ENCODE measurements around the gene CHCHD3.

The CHCHD3 gene

GRCh38 chr7:132782777-132783640 is 298.9 kb downstream of the CHCHD3 start:
- H3K9ac ChIP-seq (ENCODE audit: low read length): no peak overlapping the region
- H3K36me3 ChIP-seq (ENCODE audit: control insufficient read depth, insufficient read depth, low read length): no peaks in the 10 kb centered on the region
- H3K27me3 ChIP-seq (ENCODE audit: control insufficient read depth, insufficient read depth, low read length): no peaks in the 10 kb centered on the region
- H3K4me1 ChIP-seq (ENCODE audit: control insufficient read depth, insufficient read depth, low read length): no peaks in the 10 kb centered on the region
- no peaks in the 10 kb centered on the region for H3K9me3 ChIP-seq (ENCODE audit: control insufficient read depth, low read length)
- no peak overlapping the region for H3K4me3 ChIP-seq (ENCODE audit: low read length)

- no peaks in the 10 kb centered on the region for H3K36me3 ChIP-seq (ENCODE audit: control insufficient read depth, insufficient read depth, low read length)
- H3K27me3 ChIP-seq (ENCODE audit: control insufficient read depth, insufficient read depth, low read length): no peaks in the 10 kb centered on the region
- no peak overlapping the region for H3K4me3 ChIP-seq (ENCODE audit: low read length)
- no peaks in the 10 kb centered on the region for H3K4me1 ChIP-seq (ENCODE audit: control insufficient read depth, insufficient read depth, low read length)
- H3K9me3 ChIP-seq (ENCODE audit: control insufficient read depth, low read length): no peaks in the 10 kb centered on the region
- H3K9ac ChIP-seq (ENCODE audit: low read length): no peak overlapping the region
Measured at GRCh38 chr7:132780822-132781221, 301.1 kb downstream of the CHCHD3 start.

- Histone ChIP-seq H3K27me3 (ENCODE audit: control insufficient read depth, insufficient read depth, low read length) (no peaks in the 10 kb centered on the region), H3K9me3 (ENCODE audit: control insufficient read depth, low read length) (no peaks in the 10 kb centered on the region), H3K4me3 (ENCODE audit: low read length) (no peak overlapping the region), H3K4me1 (ENCODE audit: control insufficient read depth, insufficient read depth, low read length) (no peaks in the 10 kb centered on the region), H3K9ac (ENCODE audit: low read length) (no peak overlapping the region), H3K36me3 (ENCODE audit: control insufficient read depth, insufficient read depth, low read length) (no peaks in the 10 kb centered on the region)
Measured at GRCh38 chr7:132779164-132779563, 302.7 kb downstream of the CHCHD3 start.

- Histone ChIP-seq H3K27me3 (ENCODE audit: control insufficient read depth, insufficient read depth, low read length) (no peaks in the 10 kb centered on the region), H3K4me1 (ENCODE audit: control insufficient read depth, insufficient read depth, low read length) (no peaks in the 10 kb centered on the region), H3K36me3 (ENCODE audit: control insufficient read depth, insufficient read depth, low read length) (no peaks in the 10 kb centered on the region), H3K4me3 (ENCODE audit: low read length) (no peak overlapping the region), H3K9ac (ENCODE audit: low read length) (no peak overlapping the region), H3K9me3 (ENCODE audit: control insufficient read depth, low read length) (no peaks in the 10 kb centered on the region)
Measured at GRCh38 chr7:132778761-132779160, 303.1 kb downstream of the CHCHD3 start.

GRCh38 chr7:132777956-132778355 is 303.9 kb downstream of the CHCHD3 start:
- H3K36me3 ChIP-seq (ENCODE audit: control insufficient read depth, insufficient read depth, low read length): no peaks in the 10 kb centered on the region
- no peak overlapping the region for H3K4me3 ChIP-seq (ENCODE audit: low read length)
- H3K27me3 ChIP-seq (ENCODE audit: control insufficient read depth, insufficient read depth, low read length): no peaks in the 10 kb centered on the region
- no peak overlapping the region for H3K9ac ChIP-seq (ENCODE audit: low read length)
- no peaks in the 10 kb centered on the region for H3K9me3 ChIP-seq (ENCODE audit: control insufficient read depth, low read length)
- H3K4me1 ChIP-seq (ENCODE audit: control insufficient read depth, insufficient read depth, low read length): no peaks in the 10 kb centered on the region

GRCh38 chr7:132777414-132777813 is 304.5 kb downstream of the CHCHD3 start:
- no peaks in the 10 kb centered on the region for H3K27me3 ChIP-seq (ENCODE audit: control insufficient read depth, insufficient read depth, low read length)
- H3K4me1 ChIP-seq (ENCODE audit: control insufficient read depth, insufficient read depth, low read length): no peaks in the 10 kb centered on the region
- no peaks in the 10 kb centered on the region for H3K9me3 ChIP-seq (ENCODE audit: control insufficient read depth, low read length)
- H3K36me3 ChIP-seq (ENCODE audit: control insufficient read depth, insufficient read depth, low read length): no peaks in the 10 kb centered on the region
- no peak overlapping the region for H3K4me3 ChIP-seq (ENCODE audit: low read length)
- H3K9ac ChIP-seq (ENCODE audit: low read length): no peak overlapping the region

- H3K36me3 ChIP-seq (ENCODE audit: control insufficient read depth, insufficient read depth, low read length): no peaks in the 10 kb centered on the region
- H3K27me3 ChIP-seq (ENCODE audit: control insufficient read depth, insufficient read depth, low read length): no peaks in the 10 kb centered on the region
- no peaks in the 10 kb centered on the region for H3K9me3 ChIP-seq (ENCODE audit: control insufficient read depth, low read length)
- H3K4me3 ChIP-seq (ENCODE audit: low read length): no peak overlapping the region
- no peak overlapping the region for H3K9ac ChIP-seq (ENCODE audit: low read length)
- H3K4me1 ChIP-seq (ENCODE audit: control insufficient read depth, insufficient read depth, low read length): no peaks in the 10 kb centered on the region
Measured at GRCh38 chr7:132776048-132776620, 305.8 kb downstream of the CHCHD3 start.

GRCh38 chr7:132773527-132773956 is 308.3 kb downstream of the CHCHD3 start:
- no peak overlapping the region for H3K9ac ChIP-seq (ENCODE audit: low read length)
- no peaks in the 10 kb centered on the region for H3K4me1 ChIP-seq (ENCODE audit: control insufficient read depth, insufficient read depth, low read length)
- H3K27me3 ChIP-seq (ENCODE audit: control insufficient read depth, insufficient read depth, low read length): no peaks in the 10 kb centered on the region
- H3K36me3 ChIP-seq (ENCODE audit: control insufficient read depth, insufficient read depth, low read length): no peaks in the 10 kb centered on the region
- H3K9me3 ChIP-seq (ENCODE audit: control insufficient read depth, low read length): no peaks in the 10 kb centered on the region
- H3K4me3 ChIP-seq (ENCODE audit: low read length): no peak overlapping the region

GRCh38 chr7:132771301-132771730 is 310.6 kb downstream of the CHCHD3 start:
- H3K4me1 ChIP-seq (ENCODE audit: control insufficient read depth, insufficient read depth, low read length): no peaks in the 10 kb centered on the region
- H3K9ac ChIP-seq (ENCODE audit: low read length): no peak overlapping the region
- no peaks in the 10 kb centered on the region for H3K36me3 ChIP-seq (ENCODE audit: control insufficient read depth, insufficient read depth, low read length)
- no peak overlapping the region for H3K4me3 ChIP-seq (ENCODE audit: low read length)
- H3K9me3 ChIP-seq (ENCODE audit: control insufficient read depth, low read length): no peaks in the 10 kb centered on the region
- no peaks in the 10 kb centered on the region for H3K27me3 ChIP-seq (ENCODE audit: control insufficient read depth, insufficient read depth, low read length)

- no peaks in the 10 kb centered on the region for H3K36me3 ChIP-seq (ENCODE audit: control insufficient read depth, insufficient read depth, low read length)
- no peak overlapping the region for H3K4me3 ChIP-seq (ENCODE audit: low read length)
- no peak overlapping the region for H3K9ac ChIP-seq (ENCODE audit: low read length)
- H3K4me1 ChIP-seq (ENCODE audit: control insufficient read depth, insufficient read depth, low read length): no peaks in the 10 kb centered on the region
- no peaks in the 10 kb centered on the region for H3K27me3 ChIP-seq (ENCODE audit: control insufficient read depth, insufficient read depth, low read length)
- no peaks in the 10 kb centered on the region for H3K9me3 ChIP-seq (ENCODE audit: control insufficient read depth, low read length)
Measured at GRCh38 chr7:132770055-132770454, 311.8 kb downstream of the CHCHD3 start.

GRCh38 chr7:132769280-132769679 is 312.6 kb downstream of the CHCHD3 start:
- Histone ChIP-seq H3K27me3 (ENCODE audit: control insufficient read depth, insufficient read depth, low read length) (no peaks in the 10 kb centered on the region), H3K9ac (ENCODE audit: low read length) (no peak overlapping the region), H3K36me3 (ENCODE audit: control insufficient read depth, insufficient read depth, low read length) (no peaks in the 10 kb centered on the region), H3K9me3 (ENCODE audit: control insufficient read depth, low read length) (no peaks in the 10 kb centered on the region), H3K4me1 (ENCODE audit: control insufficient read depth, insufficient read depth, low read length) (no peaks in the 10 kb centered on the region), H3K4me3 (ENCODE audit: low read length) (no peak overlapping the region)

GRCh38 chr7:132768099-132768498 is 313.8 kb downstream of the CHCHD3 start:
- no peak overlapping the region for H3K4me3 ChIP-seq (ENCODE audit: low read length)
- H3K9ac ChIP-seq (ENCODE audit: low read length): no peak overlapping the region
- H3K9me3 ChIP-seq (ENCODE audit: control insufficient read depth, low read length): no peaks in the 10 kb centered on the region
- H3K36me3 ChIP-seq (ENCODE audit: control insufficient read depth, insufficient read depth, low read length): no peaks in the 10 kb centered on the region
- H3K27me3 ChIP-seq (ENCODE audit: control insufficient read depth, insufficient read depth, low read length): no peaks in the 10 kb centered on the region
- H3K4me1 ChIP-seq (ENCODE audit: control insufficient read depth, insufficient read depth, low read length): no peaks in the 10 kb centered on the region

Data from mucosa of stomach (tissue), 1 donor.